ENCODE data around the gene GPS2.
A peak's percentile ranks its signal among the peaks of the same experiment; 100 is the strongest.
"Not testable (repeated sequence)": the region's sequence is repeated elsewhere in the genome, so short reads cannot be mapped to it uniquely, and the experiment has no call there.

Gene GPS2

GRCh38 chr17:7314719-7315569 lies at the start of gene GPS2:
Gene GPS2, minus strand, starts transcription at chr17:7315360. Its CDS starts 308 bp downstream, at chr17:7315052.
- peak; percentile 89 for DNase-seq (ENCODE audit: low read depth)

- DNase-seq (ENCODE audit: low read depth) = no peak
Observed at GRCh38 chr17:7363311-7363710, 48.2 kb upstream of the GPS2 start.

GRCh38 chr17:7361906-7362305 lies 46.7 kb upstream of the GPS2 start:
- DNase-seq (ENCODE audit: low read depth) = no peak

GRCh38 chr17:7357381-7357780 lies 42.2 kb upstream of the GPS2 start:
- DNase-seq (ENCODE audit: low read depth) = no peak

- DNase-seq (ENCODE audit: low read depth) = no peak
Observed at GRCh38 chr17:7356756-7357155, 41.6 kb upstream of the GPS2 start.

GRCh38 chr17:7356072-7356549 lies 41.0 kb upstream of the GPS2 start:
- peak; percentile 74 for DNase-seq (ENCODE audit: low read depth)

- no peak for DNase-seq (ENCODE audit: low read depth)
Observed at GRCh38 chr17:7355573-7355972, 40.4 kb upstream of the GPS2 start.

GRCh38 chr17:7355053-7355452 lies 39.9 kb upstream of the GPS2 start, which contains the start of gene TMEM95:
Gene TMEM95, plus strand, starts transcription at chr17:7355156. Its CDS starts 49 bp downstream, at chr17:7355205.
- no peak for DNase-seq (ENCODE audit: low read depth)

GRCh38 chr17:7354262-7354843 lies 39.2 kb upstream of the GPS2 start:
- no peak for DNase-seq (ENCODE audit: low read depth)

- no peak for DNase-seq (ENCODE audit: low read depth)
Observed at GRCh38 chr17:7352910-7353635, 37.9 kb upstream of the GPS2 start.

GRCh38 chr17:7352503-7352889 lies 37.3 kb upstream of the GPS2 start:
- DNase-seq (ENCODE audit: low read depth) = no peak

- DNase-seq (ENCODE audit: low read depth) = peak; percentile 46
Observed at GRCh38 chr17:7351665-7352502, 36.7 kb upstream of the GPS2 start, which contains the start of gene KCTD11. Gene KCTD11, plus strand, starts transcription at chr17:7352162.

- no peak for DNase-seq (ENCODE audit: low read depth)
Observed at GRCh38 chr17:7348478-7349242, 33.5 kb upstream of the GPS2 start.

- DNase-seq (ENCODE audit: low read depth) = no peak
Observed at GRCh38 chr17:7347630-7348477, 32.7 kb upstream of the GPS2 start.

GRCh38 chr17:7346761-7347614 lies 31.8 kb upstream of the GPS2 start:
- no peak for DNase-seq (ENCODE audit: low read depth)

- no peak for DNase-seq (ENCODE audit: low read depth)
Observed at GRCh38 chr17:7343250-7343649, 28.1 kb upstream of the GPS2 start.

- DNase-seq (ENCODE audit: low read depth) = no peak
Observed at GRCh38 chr17:7341842-7342241, 26.7 kb upstream of the GPS2 start.

GRCh38 chr17:7340179-7340578 lies 25.0 kb upstream of the GPS2 start:
- no peak for DNase-seq (ENCODE audit: low read depth)

GRCh38 chr17:7337600-7337999 lies 22.4 kb upstream of the GPS2 start:
- DNase-seq (ENCODE audit: low read depth) = not testable (repeated sequence)
